H1 (cell line): ENCODE measurements around the gene BUD13. TPM values are rescaled to one million over a fixed set of nuclear protein-coding genes. Genes with fewer than 3 reads are reported as not detected.

Experiments used
- CTCF ChIA-PET: fragments of 300-600 bp; sonication (Branson Sonifier 250); formaldehyde crosslinking; loops from one replicate; lab custom pipeline; 2021; ENCODE audit not compliant: partially characterized antibody; lab: Charles Lee
- POLR2A ChIA-PET: fragments of 300-600 bp; sonication (Branson Sonifier 250); formaldehyde crosslinking; loops from one replicate; lab custom pipeline; 2021; ENCODE audit warnings: inconsistent platforms; ENCODE audit not compliant: partially characterized antibody; lab: Charles Lee
- DNase-seq, 2 experiments: peaks; one replicate each; pipeline versions ENCODE4 v3.0.0 to v3.0.0-alpha.2; 2010 to 2022; ENCODE audit warnings: low spot score in 2 of 2, low read depth in 1 of 2, mixed read lengths in 1 of 2
- FAIRE-seq: peaks from 2 replicates; lab custom pipeline; 2011; peaks lifted over from hg19 to GRCh38; lab: Jason Lieb, UNC
- H2AFZ ChIP-seq: 2 replicates; pipeline ENCODE4 v1.8.1; 2012; ENCODE audit warnings: low read length, inconsistent platforms
- H2AK5ac ChIP-seq: 2 replicates; pipeline ENCODE4 v1.6.1; 2013; ENCODE audit warnings: low read depth, low read length
- H2BK120ac ChIP-seq: replicated peaks from 2 replicates; pipeline ENCODE3; 2013; ENCODE audit warnings: low read depth, low read length, inconsistent platforms
- H2BK12ac ChIP-seq: 2 replicates; pipeline ENCODE4 v1.6.1; 2013; ENCODE audit warnings: low read depth, low read length
- H2BK15ac ChIP-seq: 2 replicates; pipeline ENCODE4 v1.6.1; 2013; ENCODE audit warnings: low read length
- H2BK20ac ChIP-seq: 2 replicates; pipeline ENCODE4 v1.6.1; 2013; ENCODE audit warnings: low read length
- H2BK5ac ChIP-seq: 2 replicates; pipeline ENCODE4 v1.6.1; 2013; ENCODE audit warnings: low read depth, low read length
- H3K14ac ChIP-seq: 2 replicates; pipeline ENCODE4 v1.6.1; 2013; ENCODE audit warnings: inconsistent platforms; ENCODE audit not compliant: insufficient read length
- H3K18ac ChIP-seq: 2 replicates; pipeline ENCODE4 v1.6.1; 2013; ENCODE audit warnings: low read length; ENCODE audit errors: extremely low read depth
- H3K23ac ChIP-seq: 2 replicates; pipeline ENCODE4 v1.6.1; 2013; ENCODE audit warnings: inconsistent platforms; ENCODE audit not compliant: insufficient read length
- H3K23me2 ChIP-seq: 2 replicates; pipeline ENCODE4 v1.6.1; 2013; ENCODE audit warnings: low read depth, low read length
- H3K27ac ChIP-seq: 2 replicates; pipeline ENCODE4 v1.6.1; 2011; ENCODE audit warnings: low read depth, low read length, inconsistent platforms
- H3K27me3 ChIP-seq, 4 experiments: replicated peaks in 1 of 4; 1 replicate in 1 of 4; 2 replicates in 3 of 4; pipeline versions ENCODE4 v1.6.1 to v1.8.1; 2011 to 2013; ENCODE audit warnings: low read length in 3 of 4, mild to moderate bottlenecking in 3 of 4, inconsistent platforms in 2 of 4, mixed read lengths in 2 of 4, moderate library complexity in 1 of 4; ENCODE audit not compliant: control insufficient read depth in 3 of 4, insufficient read depth in 3 of 4; ENCODE audit errors: extremely low read depth in 1 of 4
- H3K36me3 ChIP-seq, 4 experiments: 2 replicates each; pipeline versions ENCODE4 v1.6.1 to v1.8.1; 2011 to 2013; ENCODE audit warnings: mild to moderate bottlenecking in 4 of 4, low read length in 3 of 4, moderate library complexity in 2 of 4, control low read depth in 1 of 4, inconsistent platforms in 1 of 4; ENCODE audit not compliant: insufficient read depth in 4 of 4, control insufficient read depth in 2 of 4
- H3K4ac ChIP-seq: replicated peaks from 2 replicates; pipeline ENCODE3; 2013; ENCODE audit warnings: low read length, low read depth, mixed read lengths, inconsistent platforms; ENCODE audit not compliant: insufficient read length
- H3K4me1 ChIP-seq, 4 experiments: replicated peaks in 1 of 4; 1 replicate in 1 of 4; 2 replicates in 3 of 4; pipeline versions ENCODE4 v1.6.1 to v1.8.1; 2011 to 2013; ENCODE audit warnings: low read length in 3 of 4, inconsistent platforms in 2 of 4, mixed read lengths in 1 of 4; ENCODE audit not compliant: insufficient read depth in 4 of 4, control insufficient read depth in 3 of 4
- H3K4me2 ChIP-seq, 2 experiments: 2 replicates each; pipeline versions ENCODE4 v1.6.1 to v1.8.1; 2011 to 2013; ENCODE audit warnings: low read depth in 2 of 2, low read length in 2 of 2, control low read depth in 1 of 2, inconsistent platforms in 1 of 2, mild to moderate bottlenecking in 1 of 2; ENCODE audit not compliant: insufficient read depth in 1 of 2
- H3K4me3 ChIP-seq, 4 experiments: fragments of 200-600, 300-600 bp in 1 of 4; sonication (generic), shearing (Covaris generic), sonication (Bioruptor Twin) in 1 of 4; 2 replicates each; pipeline versions ENCODE4 v1.5.1 to v1.8.1; 2011 to 2016; ENCODE audit warnings: low read length in 4 of 4, low read depth in 3 of 4, control low read depth in 2 of 4, inconsistent platforms in 2 of 4, mild to moderate bottlenecking in 2 of 4, mixed read lengths in 1 of 4, moderate library complexity in 1 of 4; ENCODE audit not compliant: insufficient read depth in 2 of 4; ENCODE audit errors: extremely low read depth in 1 of 4
- H3K56ac ChIP-seq: replicated peaks from 2 replicates; pipeline ENCODE3; 2013; ENCODE audit warnings: low read depth, mild to moderate bottlenecking, mixed read lengths, low read length, inconsistent platforms; ENCODE audit not compliant: insufficient read length
- H3K79me1 ChIP-seq: 2 replicates; pipeline ENCODE4 v1.6.1; 2013; ENCODE audit warnings: low read depth, low read length, control low read depth
- H3K79me2 ChIP-seq, 2 experiments: 2 replicates each; pipeline versions ENCODE4 v1.6.1 to v1.8.1; 2012 to 2013; ENCODE audit warnings: low read length in 2 of 2, mild to moderate bottlenecking in 2 of 2, inconsistent platforms in 1 of 2; ENCODE audit not compliant: insufficient read depth in 2 of 2, control insufficient read depth in 1 of 2
- H3K9ac ChIP-seq, 4 experiments: replicated peaks in 1 of 4; 1 replicate in 1 of 4; 2 replicates in 3 of 4; pipeline versions ENCODE4 v1.6.1 to v1.8.1; 2011 to 2013; ENCODE audit warnings: low read depth in 3 of 4, low read length in 3 of 4, control low read depth in 2 of 4, mild to moderate bottlenecking in 2 of 4, moderate library complexity in 2 of 4, inconsistent platforms in 1 of 4; ENCODE audit errors: extremely low read depth in 1 of 4
- H3K9me3 ChIP-seq, 2 experiments: 2 replicates each; pipeline versions ENCODE4 v1.6.1 to v1.8.1; 2012 to 2013; ENCODE audit warnings: mild to moderate bottlenecking in 2 of 2, moderate library complexity in 2 of 2, control low read depth in 1 of 2, inconsistent platforms in 1 of 2, low read depth in 1 of 2, low read length in 1 of 2, mixed read lengths in 1 of 2; ENCODE audit not compliant: insufficient read depth in 2 of 2
- H4K20me1 ChIP-seq, 2 experiments: replicated peaks in 1 of 2; 2 replicates each; pipeline versions ENCODE3 to v1.8.1; 2011 to 2013; ENCODE audit warnings: inconsistent platforms in 2 of 2, low read length in 2 of 2, mild to moderate bottlenecking in 1 of 2; ENCODE audit not compliant: insufficient read depth in 2 of 2, control insufficient read depth in 1 of 2
- H4K5ac ChIP-seq: 2 replicates; pipeline ENCODE4 v1.6.1; 2013; ENCODE audit warnings: low read length, low read depth, mixed read lengths, inconsistent platforms; ENCODE audit not compliant: insufficient read length
- H4K8ac ChIP-seq: 2 replicates; pipeline ENCODE4 v1.8.0; 2013; ENCODE audit warnings: mild to moderate bottlenecking, moderate library complexity, low read length, inconsistent platforms; ENCODE audit not compliant: insufficient read depth; ENCODE audit errors: extremely low read depth
- H4K91ac ChIP-seq: replicated peaks from 2 replicates; pipeline ENCODE3; 2013; ENCODE audit warnings: low read length, mixed read lengths, inconsistent platforms; ENCODE audit not compliant: insufficient read length
- CHD2 ChIP-seq: IDR thresholded peaks from 2 replicates; pipeline ENCODE4 v1.6.1; 2012; ENCODE audit warnings: low read length, improper control_type of control experiment
- EP300 ChIP-seq, 2 experiments: IDR thresholded peaks; 1 replicate in 1 of 2; 2 replicates in 1 of 2; pipeline ENCODE4 v1.6.1; 2011 to 2012; ENCODE audit warnings: low read depth in 2 of 2, low read length in 2 of 2, mild to moderate bottlenecking in 2 of 2, borderline replicate concordance in 1 of 2, inconsistent platforms in 1 of 2, moderate library complexity in 1 of 2
- EZH2 ChIP-seq: fragments of 200-600 bp; sonication (generic); IDR thresholded peaks from 2 replicates; pipeline ENCODE4 v1.7.1; 2012; ENCODE audit warnings: low read depth, mild to moderate bottlenecking, moderate library complexity, low read length, inconsistent platforms; ENCODE audit not compliant: severe bottlenecking
- GABPA ChIP-seq: IDR thresholded peaks from 2 replicates; pipeline ENCODE4 v1.6.1; 2011; ENCODE audit warnings: mild to moderate bottlenecking, low read length, moderate library complexity, borderline replicate concordance; ENCODE audit not compliant: insufficient read depth
- GTF2F1 ChIP-seq: IDR thresholded peaks from 2 replicates; pipeline ENCODE4 v1.6.1; 2012; ENCODE audit warnings: low read depth, low read length, improper control_type of control experiment, borderline replicate concordance
- HDAC2 ChIP-seq, 2 experiments: fragments of 300-600 bp in 1 of 2; sonication (generic) in 1 of 2; IDR thresholded peaks; 2 replicates each; pipeline ENCODE4 v1.6.1; 2011 to 2012; ENCODE audit warnings: low read depth in 2 of 2, low read length in 2 of 2, mild to moderate bottlenecking in 2 of 2, moderate library complexity in 2 of 2, borderline replicate concordance in 1 of 2, inconsistent platforms in 1 of 2
- JUND ChIP-seq: IDR thresholded peaks from 2 replicates; pipeline ENCODE4 v1.6.1; 2011; ENCODE audit warnings: mild to moderate bottlenecking, improper control_type of control experiment, low read length
- RFX5 ChIP-seq: IDR thresholded peaks from 2 replicates; pipeline ENCODE4 v1.6.1; 2011; ENCODE audit warnings: low read depth, low read length, improper control_type of control experiment, borderline replicate concordance
- RNF2 ChIP-seq: fragments of 200-900, 300-1000 bp; sonication (generic); IDR thresholded peaks from 2 replicates; pipeline ENCODE4 v1.7.1; 2016; ENCODE audit warnings: borderline replicate concordance, low read depth, mild to moderate bottlenecking, antibody characterized with exemption, low read length; ENCODE audit not compliant: poor library complexity, severe bottlenecking; ENCODE audit errors: missing control alignments
- RXRA ChIP-seq: IDR thresholded peaks from 2 replicates; pipeline ENCODE4 v1.6.1; 2011; ENCODE audit warnings: low read depth, mild to moderate bottlenecking, low read length, moderate library complexity; ENCODE audit not compliant: insufficient read depth
- SP4 ChIP-seq: IDR thresholded peaks from 2 replicates; pipeline ENCODE4 v1.6.1; 2012; ENCODE audit warnings: low read length, inconsistent platforms
- TAF1 ChIP-seq: IDR thresholded peaks from 2 replicates; pipeline ENCODE4 v1.6.1; 2011; ENCODE audit warnings: mild to moderate bottlenecking, low read depth, low read length
- WGBS, 2 experiments: shearing (Covaris generic) in 1 of 2; methylation state at CpG; one replicate each; pipeline versions ENCODE4 v1.1.6 to v1.1.7; 2013 to 2015; ENCODE audit warnings: low lambda C conversion rate in 2 of 2, mixed read lengths in 2 of 2, inconsistent platforms in 1 of 2, low coverage in 1 of 2, missing lambda C conversion rate in 1 of 2; ENCODE audit not compliant: insufficient replicate concordance in 2 of 2, insufficient coverage in 1 of 2, insufficient read length in 1 of 2; ENCODE audit errors: extremely low coverage in 1 of 2, missing lambda C conversion rate in 1 of 2; 5-methylcytosine and 5-hydroxymethylcytosine counted together
- polyA plus RNA-seq, 7 experiments: library from polyadenylated mRNA; depleted of rRNA in 3 of 7; stranded (reverse) in 5 of 7; unstranded in 2 of 7; fragments of >200 nt in 5 of 7; fragments of 200-250 nt in 2 of 7; gene quantifications; 1 replicate in 5 of 7; 2 replicates in 1 of 7; 4 replicates in 1 of 7; pipeline versions ENCODE4 v1.2.1 to v1.2.3, GENCODE V29; 2011 to 2013; ENCODE audit warnings: missing spikeins in 2 of 7, mixed read lengths in 2 of 7
- total RNA-seq: library from RNA; stranded (reverse); fragmentation: NEBNext Ultra II Directional; extraction: Animal tissue kit (Norgen Biotek cat#: 25700); gene quantifications from 2 replicates; pipeline ENCODE4 v1.2.1, GENCODE V29; 2021

Gene BUD13
- total and polyA plus RNA-seq, 2 of the 8 experiments (the other 6 are each of a cell fraction or from before 2014, with no cell fraction given) = 24.8 to 27.2 TPM

- no peaks in the 10 kb centered on the region for H3K79me2 ChIP-seq
- no peaks in the 10 kb centered on the region for H3K9me3 ChIP-seq
- no peaks in the 10 kb centered on the region; the same call in 1 of the 2 replicates for H3K79me1 ChIP-seq
- no peak overlapping the region for H4K91ac ChIP-seq
- no peak overlapping the region for H3K4me2 ChIP-seq
- no peaks in the 10 kb centered on the region; the same call in 1 of the 2 replicates for H3K23me2 ChIP-seq
- no peak overlapping the region for H3K4ac ChIP-seq
- H2BK5ac ChIP-seq = no peak overlapping the region
- no peak for TF ChIP-seq GABPA
- no peak for TF ChIP-seq RXRA
- no peak for TF ChIP-seq TAF1
- TF ChIP-seq CHD2 = no peak
- no peak for TF ChIP-seq JUND
- no peak for TF ChIP-seq RNF2
- no peak for TF ChIP-seq GTF2F1
- TF ChIP-seq EP300 (IDR thresholded peaks at IDR 0.05; ENCODE audit: borderline replicate concordance in 1 of 2, low read depth in 2 of 2, low read length in 2 of 2) = no peak
- no peak for TF ChIP-seq HDAC2 (IDR thresholded peaks at IDR 0.05; ENCODE audit: borderline replicate concordance in 1 of 2, low read depth in 2 of 2, low read length in 2 of 2)
- no peak for TF ChIP-seq SP4
- TF ChIP-seq RFX5 = no peak
- TF ChIP-seq EZH2 = no peak
- H2AK5ac ChIP-seq = no peak overlapping the region
- H3K18ac ChIP-seq = no peak overlapping the region
- H2BK15ac ChIP-seq = no peak overlapping the region
- no peak overlapping the region for H3K56ac ChIP-seq
- H3K36me3 ChIP-seq = no peaks in the 10 kb centered on the region
- no peak overlapping the region for H4K5ac ChIP-seq
- H2BK12ac ChIP-seq = no peak overlapping the region
- no peak overlapping the region for H3K23ac ChIP-seq
- H3K9ac ChIP-seq = no peak overlapping the region
- no peak overlapping the region for H2BK20ac ChIP-seq
- 93% methylated on average over 4 of the region's 4 CpGs; no CpG with 5 or more reads in 1 of the 2 experiments for WGBS, 2 experiments
- H3K4me3 ChIP-seq = no peak overlapping the region
- FAIRE-seq = no peak
- DNase-seq = no peak
- no peak overlapping the region for H2AFZ ChIP-seq
- no peaks in the 10 kb centered on the region for H4K20me1 ChIP-seq
- H2BK120ac ChIP-seq = no peak overlapping the region
- peaks cover 0 to 16% (median 7%) of the 10 kb centered on the region in 4 experiments; a peak in 6 of 7 replicates for H3K4me1 ChIP-seq
- H4K8ac ChIP-seq = no peak overlapping the region
- ChIA-PET POLR2A (no interaction called here), CTCF (interaction anchor here (0.7 to 19.2 kb wide), 5 partner anchors 14 to 1205 kb away, joined by 3 to 334 read pairs (median 4); no protein-coding TSS in a partner anchor)
- no peak overlapping the region for H3K14ac ChIP-seq
- no peak overlapping the region for H3K27ac ChIP-seq
- H3K27me3 ChIP-seq = peaks cover 0 to 4% (median 0%) of the 10 kb centered on the region in 4 experiments; a peak in 1 of 7 replicates
Measured at GRCh38 chr11:116716621-116717020, 56.2 kb downstream of the BUD13 start.
